PC-3 (cell line): ENCODE results near the gene METTL24. TPM values are rescaled to one million over a fixed set of nuclear protein-coding genes. Genes with fewer than 3 reads are reported as not detected.

ENCODE experiments used
- ATAC-seq: fragments of 200-7000 bp; cut with Tn5 transposase; 2 replicates; pipeline ENCODE4 v1.9.1; 2020; ENCODE audit warnings: mild to moderate bottlenecking, moderate library complexity
- BruUV-seq: library from RNA; stranded (reverse); fragments of 400-500 nt; replicated peaks from 2 replicates; lab custom pipeline; 2021; lab: Mats Ljungman, UMichigan
- CTCF ChIA-PET: fragments of 300-600 bp; sonication (Branson Sonifier 250); formaldehyde crosslinking; loops from one replicate; lab custom pipeline; 2022; ENCODE audit warnings: antibody characterized with exemption; lab: Charles Lee
- POLR2A ChIA-PET: fragments of 300-600 bp; sonication (Branson Sonifier 250); formaldehyde crosslinking; loops from one replicate; lab custom pipeline; 2022; ENCODE audit warnings: antibody characterized with exemption; ENCODE audit not compliant: unreplicated experiment; lab: Charles Lee
- DNase-seq: peaks from one replicate; pipeline ENCODE4 v3.0.0-alpha.2; 2015
- H2AFZ ChIP-seq: fragments of 300-600 bp; sonication (generic); 2 replicates; pipeline ENCODE4 v1.6.0; 2016; ENCODE audit warnings: antibody characterized with exemption, low read length
- H3F3A ChIP-seq: fragments of 300-600 bp; sonication (generic); one replicate; pipeline ENCODE4 v1.6.0; 2017; ENCODE audit warnings: antibody characterized with exemption, low read length, control low read depth, mild to moderate bottlenecking; ENCODE audit not compliant: unreplicated experiment
- H3K27ac ChIP-seq: fragments of 300-600 bp; sonication (generic); 2 replicates; pipeline ENCODE4 v1.5.1; 2016; ENCODE audit warnings: mild to moderate bottlenecking, low read length
- H3K27me3 ChIP-seq: fragments of 300-600 bp; sonication (generic); 2 replicates; pipeline ENCODE4 v1.6.1; 2016; ENCODE audit warnings: low read length, mixed read lengths
- H3K36me3 ChIP-seq: fragments of 300-600 bp; sonication (generic); 2 replicates; pipeline ENCODE4 v1.6.1; 2016; ENCODE audit warnings: low read depth, mixed run types, low read length, mixed read lengths
- H3K4me1 ChIP-seq: fragments of 300-600 bp; sonication (generic); 2 replicates; pipeline ENCODE4 v1.5.1; 2016; ENCODE audit warnings: low read length; ENCODE audit not compliant: insufficient read depth
- H3K4me2 ChIP-seq: fragments of 300-600 bp; sonication (generic); 2 replicates; pipeline ENCODE4 v1.6.0; 2016; ENCODE audit warnings: low read length
- H3K4me3 ChIP-seq: fragments of 300-600 bp; sonication (generic); 2 replicates; pipeline ENCODE4 v1.5.1; 2016; ENCODE audit warnings: mild to moderate bottlenecking, low read length, mixed read lengths
- H3K79me2 ChIP-seq: fragments of 300-600 bp; sonication (generic); 2 replicates; pipeline ENCODE4 v1.6.1; 2017; ENCODE audit warnings: low read length, mixed read lengths
- H3K9ac ChIP-seq: fragments of 300-600 bp; sonication (generic); 2 replicates; pipeline ENCODE4 v1.6.0; 2016; ENCODE audit warnings: mild to moderate bottlenecking, low read length
- H3K9me2 ChIP-seq: fragments of 300-600 bp; sonication (generic); replicated peaks from 2 replicates; pipeline ENCODE4 v1.6.1; 2016; ENCODE audit warnings: mixed run types, low read length, mixed read lengths
- H3K9me3 ChIP-seq: fragments of 300-600 bp; sonication (generic); 2 replicates; pipeline ENCODE4 v1.6.1; 2016; ENCODE audit warnings: low read length, mixed read lengths
- H4K20me1 ChIP-seq: fragments of 300-600 bp; sonication (generic); 2 replicates; pipeline ENCODE4 v1.6.1; 2016; ENCODE audit warnings: low read length, mixed read lengths
- EZH2 ChIP-seq: fragments of 300-600 bp; sonication (generic); IDR thresholded peaks from one replicate; pipeline ENCODE4 v1.6.1; 2017; ENCODE audit warnings: antibody characterized with exemption, mild to moderate bottlenecking, low read length; ENCODE audit not compliant: unreplicated experiment
- EZH2phosphoT487 ChIP-seq: fragments of 300-600 bp; sonication (generic); IDR thresholded peaks from 2 replicates; pipeline ENCODE4 v1.6.1; 2018; ENCODE audit warnings: mild to moderate bottlenecking, antibody characterized with exemption, low read length, borderline replicate concordance
- intact Hi-C: fragments of 100-400 bp; cut with micrococcal nuclease; formaldehyde crosslinking; loops from 2 replicates; pipeline ENCODE4 v1.9.0; 2023
- total RNA-seq: library from RNA; depleted of rRNA; stranded (reverse); fragments of >200 nt; gene quantifications from 2 replicates; pipeline ENCODE4 v1.2.3, GENCODE V29; 2014; rRNA removed
- TF ChIP-seq, protein P1 (sequence below): fragments of 300-600 bp; sonication (generic); conservative IDR thresholded peaks from 2 replicates; pipeline ENCODE4 v1.5.1; 2017; ENCODE audit warnings: antibody characterized with exemption, low read depth, mild to moderate bottlenecking, low read length

The METTL24 gene
- total RNA-seq, 1 experiment from 2014 or later: not detected

DNA sequence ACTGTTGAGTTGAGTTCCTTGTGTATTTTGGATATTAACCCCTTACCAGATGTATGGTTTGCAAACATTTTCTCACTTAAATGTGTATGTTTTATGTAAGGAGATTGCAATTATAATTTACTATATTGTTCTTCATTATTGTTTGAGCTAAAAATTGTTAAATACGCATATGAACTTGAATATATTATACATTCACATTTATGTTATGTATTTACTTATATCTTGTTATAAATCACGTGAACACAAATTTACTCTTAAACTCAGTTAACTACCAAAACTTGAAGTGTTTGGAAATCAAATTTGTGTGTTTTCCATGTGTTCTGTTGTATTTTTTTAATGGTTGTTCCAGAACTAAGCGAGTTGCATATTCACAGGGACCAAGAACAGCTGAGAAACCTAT is 159.6 kb downstream of the METTL24 start:
- intact Hi-C loops: no loop called here
- ChIA-PET POLR2A (no interaction called here), CTCF (interaction anchor here (0.7 kb wide), 1 partner anchor 512 kb away, joined by 9 read pairs; no protein-coding TSS in a partner anchor)
- Histone ChIP-seq H3F3A (no peaks in the 10 kb centered on the region), H4K20me1 (no peaks in the 10 kb centered on the region), H3K9ac (no peak overlapping the region), H3K4me2 (no peak overlapping the region), H3K27me3 (no peaks in the 10 kb centered on the region), H3K36me3 (peaks cover 4% of the 10 kb centered on the region; the same call in 1 of the 2 replicates), H3K9me3 (no peaks in the 10 kb centered on the region), H3K79me2 (0 out of 2 replicates have a peak, but pooled peaks cover 4% of the 10 kb centered on the region), H3K9me2 (no peaks in the 10 kb centered on the region), H3K27ac (no peak overlapping the region), H3K4me1 (no peaks in the 10 kb centered on the region), H3K4me3 (no peak overlapping the region), H2AFZ (no peak overlapping the region)
- TF ChIP-seq, protein P1, sequence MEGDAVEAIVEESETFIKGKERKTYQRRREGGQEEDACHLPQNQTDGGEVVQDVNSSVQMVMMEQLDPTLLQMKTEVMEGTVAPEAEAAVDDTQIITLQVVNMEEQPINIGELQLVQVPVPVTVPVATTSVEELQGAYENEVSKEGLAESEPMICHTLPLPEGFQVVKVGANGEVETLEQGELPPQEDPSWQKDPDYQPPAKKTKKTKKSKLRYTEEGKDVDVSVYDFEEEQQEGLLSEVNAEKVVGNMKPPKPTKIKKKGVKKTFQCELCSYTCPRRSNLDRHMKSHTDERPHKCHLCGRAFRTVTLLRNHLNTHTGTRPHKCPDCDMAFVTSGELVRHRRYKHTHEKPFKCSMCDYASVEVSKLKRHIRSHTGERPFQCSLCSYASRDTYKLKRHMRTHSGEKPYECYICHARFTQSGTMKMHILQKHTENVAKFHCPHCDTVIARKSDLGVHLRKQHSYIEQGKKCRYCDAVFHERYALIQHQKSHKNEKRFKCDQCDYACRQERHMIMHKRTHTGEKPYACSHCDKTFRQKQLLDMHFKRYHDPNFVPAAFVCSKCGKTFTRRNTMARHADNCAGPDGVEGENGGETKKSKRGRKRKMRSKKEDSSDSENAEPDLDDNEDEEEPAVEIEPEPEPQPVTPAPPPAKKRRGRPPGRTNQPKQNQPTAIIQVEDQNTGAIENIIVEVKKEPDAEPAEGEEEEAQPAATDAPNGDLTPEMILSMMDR: no peak
- no peak for TF ChIP-seq EZH2phosphoT487
- no peak for TF ChIP-seq EZH2
- ATAC-seq (no peak), DNase-seq (no peak)
- BruUV-seq: no TSS peak

DNA sequence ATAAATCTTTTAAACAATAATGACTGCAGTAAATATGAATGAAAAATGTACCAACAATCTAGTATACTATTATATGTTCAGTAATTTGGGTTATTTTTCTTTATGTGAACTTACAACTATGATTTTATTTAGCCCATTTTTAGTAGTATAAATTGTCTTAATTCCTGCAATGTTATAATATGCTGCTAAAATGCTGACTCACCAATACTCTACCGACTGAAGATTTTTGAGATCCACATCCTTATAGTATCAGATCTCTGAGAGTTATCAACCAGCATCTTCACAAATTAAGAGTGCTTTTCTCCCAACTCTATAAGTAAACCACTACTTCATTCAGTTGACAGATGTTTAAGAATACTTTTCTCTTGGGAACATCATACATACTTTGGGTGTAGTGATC is 161.3 kb downstream of the METTL24 start:
- ChIA-PET POLR2A (no interaction called here), CTCF (no interaction called here)
- Histone ChIP-seq H3K36me3 (peaks cover 5% of the 10 kb centered on the region; the same call in 1 of the 2 replicates), H3K4me3 (no peak overlapping the region), H3F3A (no peaks in the 10 kb centered on the region), H3K9ac (no peak overlapping the region), H3K9me3 (no peaks in the 10 kb centered on the region), H3K27me3 (no peaks in the 10 kb centered on the region), H2AFZ (no peak overlapping the region), H3K79me2 (0 out of 2 replicates have a peak, but pooled peaks cover 4% of the 10 kb centered on the region), H4K20me1 (no peaks in the 10 kb centered on the region), H3K4me2 (no peak overlapping the region), H3K27ac (no peak overlapping the region), H3K4me1 (no peaks in the 10 kb centered on the region), H3K9me2 (no peaks in the 10 kb centered on the region)
- BruUV-seq: no TSS peak
- TF ChIP-seq EZH2phosphoT487: no peak
- TF ChIP-seq, protein P1: no peak
- TF ChIP-seq EZH2: no peak
- DNase-seq (no peak), ATAC-seq (no peak)
- intact Hi-C loops: no loop called here

DNA sequence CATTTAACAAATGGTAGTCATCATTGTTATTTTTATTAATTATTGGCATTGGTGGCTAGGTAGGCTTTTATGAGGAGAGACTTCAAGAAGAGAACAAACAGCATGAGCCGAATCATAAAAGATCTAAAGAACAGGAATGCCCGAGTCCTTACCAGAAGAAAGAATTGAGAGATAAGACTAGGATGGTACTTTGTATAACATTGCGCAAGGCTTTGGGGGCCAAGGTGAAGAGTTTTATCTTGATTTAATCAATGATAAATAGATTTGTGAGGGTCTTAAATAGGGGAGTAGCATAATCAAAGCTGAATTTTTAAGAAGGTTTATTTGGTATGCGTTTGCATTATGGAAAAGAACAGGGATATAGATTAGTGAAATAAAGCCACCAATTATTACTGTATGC is 162.5 kb downstream of the METTL24 start:
- H3K4me3 ChIP-seq: no peak overlapping the region
- no peaks in the 10 kb centered on the region for H3F3A ChIP-seq
- no peak overlapping the region for H2AFZ ChIP-seq
- DNase-seq (no peak), ATAC-seq (no peak)
- H3K27ac ChIP-seq: no peak overlapping the region
- no peaks in the 10 kb centered on the region for H3K9me3 ChIP-seq
- POLR2A ChIA-PET: no interaction called here
- TF ChIP-seq EZH2phosphoT487 (no peak), EZH2 (no peak)
- TF ChIP-seq, protein P1: no peak
- BruUV-seq: no TSS peak
- peaks cover 5% of the 10 kb centered on the region; the same call in 1 of the 2 replicates for H3K36me3 ChIP-seq
- no peaks in the 10 kb centered on the region for H3K9me2 ChIP-seq
- no peak overlapping the region for H3K9ac ChIP-seq
- H3K4me1 ChIP-seq: no peaks in the 10 kb centered on the region
- H3K4me2 ChIP-seq: no peak overlapping the region
- intact Hi-C loops: no loop called here
- no peaks in the 10 kb centered on the region for H3K27me3 ChIP-seq
- no peaks in the 10 kb centered on the region for H4K20me1 ChIP-seq
- CTCF ChIA-PET: no interaction called here
- peaks cover 14% of the 10 kb centered on the region for H3K79me2 ChIP-seq

Other genes with a start within 250 kb of the METTL24 start
- 3.0 and 15.8 TPM in 2 replicates for gene WASF1, start 178.7 kb downstream of the METTL24 start, total RNA-seq
- 7.4 and 8.9 TPM in 2 replicates for gene CDC40, start 177.9 kb downstream of the METTL24 start, total RNA-seq
- not detected in 2 replicates for gene DDO, start 57.2 kb upstream of the METTL24 start, total RNA-seq
- gene SLC22A16, start 118.3 kb upstream of the METTL24 start, total RNA-seq: not detected in 2 replicates